ENCODE results near the gene MTHFD2. TPM values are rescaled to one million over a fixed set of nuclear protein-coding genes. Genes with fewer than 3 reads are reported as not detected.

MTHFD2 gene
- total RNA-seq (10 to 100 TPM; 12.7 to 26.2 (median 19.7) TPM), polyA plus RNA-seq (10 to 100 TPM; 31.2 to 59.4 (median 34.2) TPM)

GRCh38 chr2:74198461-74199274 lies at the start of gene MTHFD2:
MTHFD2 (plus strand) TSS chr2:74198615; CDS start chr2:74198642, 27 bp downstream.
- 0% methylated on average over 96 of the region's 96 CpGs for WGBS, 2 donors
- TF ChIP-seq EP300 (IDR thresholded peaks at IDR 0.05): no peak
- peak; percentile 67 to 87 (median 76) for TF ChIP-seq POLR2AphosphoS5 (IDR thresholded peaks at IDR 0.05)
- peak; percentile 33 to 48 for TF ChIP-seq POLR2A (IDR thresholded peaks at IDR 0.05)
- TF ChIP-seq, protein P1, sequence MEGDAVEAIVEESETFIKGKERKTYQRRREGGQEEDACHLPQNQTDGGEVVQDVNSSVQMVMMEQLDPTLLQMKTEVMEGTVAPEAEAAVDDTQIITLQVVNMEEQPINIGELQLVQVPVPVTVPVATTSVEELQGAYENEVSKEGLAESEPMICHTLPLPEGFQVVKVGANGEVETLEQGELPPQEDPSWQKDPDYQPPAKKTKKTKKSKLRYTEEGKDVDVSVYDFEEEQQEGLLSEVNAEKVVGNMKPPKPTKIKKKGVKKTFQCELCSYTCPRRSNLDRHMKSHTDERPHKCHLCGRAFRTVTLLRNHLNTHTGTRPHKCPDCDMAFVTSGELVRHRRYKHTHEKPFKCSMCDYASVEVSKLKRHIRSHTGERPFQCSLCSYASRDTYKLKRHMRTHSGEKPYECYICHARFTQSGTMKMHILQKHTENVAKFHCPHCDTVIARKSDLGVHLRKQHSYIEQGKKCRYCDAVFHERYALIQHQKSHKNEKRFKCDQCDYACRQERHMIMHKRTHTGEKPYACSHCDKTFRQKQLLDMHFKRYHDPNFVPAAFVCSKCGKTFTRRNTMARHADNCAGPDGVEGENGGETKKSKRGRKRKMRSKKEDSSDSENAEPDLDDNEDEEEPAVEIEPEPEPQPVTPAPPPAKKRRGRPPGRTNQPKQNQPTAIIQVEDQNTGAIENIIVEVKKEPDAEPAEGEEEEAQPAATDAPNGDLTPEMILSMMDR (IDR thresholded peaks at IDR 0.05): peak; percentile 43 to 78 (median 58)
- H3K27me3 ChIP-seq: no peaks in the 10 kb centered on the region
- peak within 1 kb of the TSS; percentile 50 to 71 (median 64) for H3K4me3 ChIP-seq
- peak; percentile 91 for DNase-seq
- H3K27ac ChIP-seq: peak within 1 kb of the TSS; percentile 72 to 93 (median 90)
- intact Hi-C loops (cut with DNase I): loop anchor here (2.0 kb wide), 1 partner anchor 20 kb away; the partner anchor contains the start of gene MOB1A
- H3K36me3 ChIP-seq: no peaks in the 10 kb centered on the region
- H3K9me3 ChIP-seq: no peaks in the 10 kb centered on the region
- H3K4me1 ChIP-seq: peaks cover 0 to 17% (median 12%) of the 10 kb centered on the region in 4 donors

GRCh38 chr2:74149247-74149525 lies 49.2 kb upstream of the MTHFD2 start:
- Histone ChIP-seq H3K27ac (no peak overlapping the region), H3K4me1 (peaks cover 0 to 31% (median 23%) of the 10 kb centered on the region in 4 donors), H3K36me3 (peaks cover 0 to 33% (median under 1%) of the 10 kb centered on the region in 4 donors), H3K27me3 (no peaks in the 10 kb centered on the region), H3K9me3 (no peaks in the 10 kb centered on the region), H3K4me3 (no peak overlapping the region)
- WGBS, 2 donors: 90 to 93% methylated on average over 5 of the region's 5 CpGs
- intact Hi-C loops (cut with DNase I): loop anchor here (2.0 kb wide), 1 partner anchor 30 kb away; the partner anchor contains the start of gene MOB1A
- TF ChIP-seq, protein P1 (IDR thresholded peaks at IDR 0.05): no peak
- no peak for TF ChIP-seq POLR2AphosphoS5 (IDR thresholded peaks at IDR 0.05)
- no peak for TF ChIP-seq POLR2A (IDR thresholded peaks at IDR 0.05)
- TF ChIP-seq EP300 (IDR thresholded peaks at IDR 0.05): no peak
- DNase-seq: no peak

- H3K9me3 ChIP-seq: no peaks in the 10 kb centered on the region
- TF ChIP-seq EP300 (IDR thresholded peaks at IDR 0.05) (no peak), POLR2A (IDR thresholded peaks at IDR 0.05) (no peak), POLR2AphosphoS5 (IDR thresholded peaks at IDR 0.05) (no peak)
- TF ChIP-seq, protein P1 (IDR thresholded peaks at IDR 0.05): no peak
- H3K36me3 ChIP-seq: peaks cover 0 to 34% (median 3%) of the 10 kb centered on the region in 4 donors
- peaks cover 0 to 31% (median 23%) of the 10 kb centered on the region in 4 donors for H3K4me1 ChIP-seq
- H3K27me3 ChIP-seq: no peaks in the 10 kb centered on the region
- intact Hi-C loops (cut with DNase I): loop anchor here (2.0 kb wide), 1 partner anchor 29 kb away; the partner anchor contains the start of gene MOB1A
- H3K27ac ChIP-seq: no peak overlapping the region
- no peak overlapping the region for H3K4me3 ChIP-seq
- no peak for DNase-seq
- WGBS, 2 donors: 92 to 96% methylated on average over 7 of the region's 7 CpGs
Observed at GRCh38 chr2:74149570-74150319, 48.7 kb upstream of the MTHFD2 start.

DNA sequence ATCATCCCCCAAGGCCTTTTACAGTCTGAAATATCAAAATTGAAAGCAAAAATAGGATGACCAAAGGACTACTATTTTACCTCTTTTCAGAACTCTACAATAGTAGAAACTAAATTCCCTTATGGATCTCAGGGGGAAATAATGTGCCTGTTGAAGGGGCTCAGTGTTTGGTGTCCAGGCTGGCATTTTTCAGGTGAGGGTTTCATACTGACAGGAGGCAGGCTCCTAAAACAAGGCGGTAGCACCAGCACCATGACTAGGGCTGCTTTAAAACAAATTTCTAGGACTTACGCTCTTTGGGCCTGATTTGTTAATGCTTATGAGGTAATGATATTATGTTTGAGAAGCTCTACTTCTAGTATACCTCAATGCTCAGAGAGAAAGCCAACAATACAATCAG lies 45.5 kb upstream of the MTHFD2 start:
- H3K27me3 ChIP-seq: no peaks in the 10 kb centered on the region
- intact Hi-C loops (cut with DNase I): no loop called here
- no peak for DNase-seq
- no peaks in the 10 kb centered on the region for H3K9me3 ChIP-seq
- TF ChIP-seq, protein P1 (IDR thresholded peaks at IDR 0.05): no peak
- TF ChIP-seq EP300 (IDR thresholded peaks at IDR 0.05): no peak
- no peak for TF ChIP-seq POLR2A (IDR thresholded peaks at IDR 0.05)
- TF ChIP-seq POLR2AphosphoS5 (IDR thresholded peaks at IDR 0.05): no peak
- H3K27ac ChIP-seq: no peak overlapping the region
- 90 to 98% methylated on average over 2 of the region's 2 CpGs for WGBS, 2 donors
- H3K4me3 ChIP-seq: no peak overlapping the region
- peaks cover 0 to 8% (median 7%) of the 10 kb centered on the region in 4 donors for H3K4me1 ChIP-seq
- H3K36me3 ChIP-seq: peaks cover 10 to 66% (median 30%) of the 10 kb centered on the region in 4 donors

Measured in sigmoid colon (tissue), 7 donors.